ENCODE measurements around the gene JAGN1.
"Not testable (repeated sequence)": the region's sequence is repeated elsewhere in the genome, so short reads cannot be mapped to it uniquely, and the experiment has no call there.

Gene JAGN1

DNA sequence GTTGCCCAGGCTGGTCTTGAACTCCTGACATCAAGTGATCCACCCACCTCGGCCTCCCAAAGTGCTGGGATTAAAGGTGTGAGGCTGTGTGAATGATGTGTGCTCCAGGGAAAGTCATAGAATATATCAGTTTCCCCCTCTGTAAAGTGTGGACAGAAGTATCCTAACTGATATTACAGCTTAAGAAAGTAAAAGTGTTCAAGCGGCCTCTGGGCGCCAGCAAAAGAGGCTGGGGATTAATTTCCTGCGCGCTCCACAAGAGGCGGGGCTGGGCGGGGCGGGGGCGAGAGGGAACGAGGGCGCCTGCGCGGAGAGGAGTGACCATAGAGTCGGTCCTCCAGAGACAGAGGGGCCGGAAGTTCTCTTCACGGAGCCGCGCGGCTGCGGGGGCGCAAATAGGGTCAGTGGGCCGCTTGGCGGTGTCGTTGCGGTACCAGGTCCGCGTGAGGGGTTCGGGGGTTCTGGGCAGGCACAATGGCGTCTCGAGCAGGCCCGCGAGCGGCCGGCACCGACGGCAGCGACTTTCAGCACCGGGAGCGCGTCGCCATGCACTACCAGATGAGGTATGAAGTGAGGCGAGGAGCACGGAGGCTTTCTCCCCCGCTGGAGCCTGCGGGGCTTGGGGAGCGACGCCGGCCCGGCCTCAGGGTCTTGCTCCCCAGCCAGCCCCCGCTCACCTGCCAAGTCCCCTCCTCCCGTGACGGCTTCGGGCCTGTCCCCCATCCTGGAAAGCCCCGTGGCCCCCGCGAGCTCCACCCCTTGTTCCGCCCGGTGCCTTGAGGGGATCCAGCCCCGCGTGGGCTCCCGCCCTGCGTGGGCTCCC lies at the start of gene JAGN1:
TSS of gene JAGN1 (plus strand) at position 362 of the 823 bp plus-strand sequence. CDS start at position 475, 113 bp downstream.
- DNase-seq = peak; percentile 97

DNA sequence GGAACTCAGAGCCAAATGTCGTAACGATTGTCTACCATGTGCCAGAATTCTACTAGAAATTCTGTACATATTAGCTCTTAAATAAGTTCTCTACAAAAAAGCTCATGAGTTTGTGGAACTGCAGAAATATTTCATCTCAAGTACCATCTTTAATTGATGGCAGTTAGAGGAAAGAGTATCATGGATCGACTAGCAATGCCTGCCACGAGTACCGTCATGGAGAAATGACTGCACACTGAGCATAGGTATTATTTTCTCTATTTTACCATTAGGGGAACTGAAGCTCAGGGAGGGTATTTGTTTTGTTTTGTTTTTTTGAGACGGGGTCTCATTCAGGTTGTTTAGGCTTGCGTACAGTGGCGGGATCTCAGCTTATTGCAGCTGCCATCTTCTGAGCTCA lies 49.4 kb upstream of the JAGN1 start:
- DNase-seq = no peak

DNA sequence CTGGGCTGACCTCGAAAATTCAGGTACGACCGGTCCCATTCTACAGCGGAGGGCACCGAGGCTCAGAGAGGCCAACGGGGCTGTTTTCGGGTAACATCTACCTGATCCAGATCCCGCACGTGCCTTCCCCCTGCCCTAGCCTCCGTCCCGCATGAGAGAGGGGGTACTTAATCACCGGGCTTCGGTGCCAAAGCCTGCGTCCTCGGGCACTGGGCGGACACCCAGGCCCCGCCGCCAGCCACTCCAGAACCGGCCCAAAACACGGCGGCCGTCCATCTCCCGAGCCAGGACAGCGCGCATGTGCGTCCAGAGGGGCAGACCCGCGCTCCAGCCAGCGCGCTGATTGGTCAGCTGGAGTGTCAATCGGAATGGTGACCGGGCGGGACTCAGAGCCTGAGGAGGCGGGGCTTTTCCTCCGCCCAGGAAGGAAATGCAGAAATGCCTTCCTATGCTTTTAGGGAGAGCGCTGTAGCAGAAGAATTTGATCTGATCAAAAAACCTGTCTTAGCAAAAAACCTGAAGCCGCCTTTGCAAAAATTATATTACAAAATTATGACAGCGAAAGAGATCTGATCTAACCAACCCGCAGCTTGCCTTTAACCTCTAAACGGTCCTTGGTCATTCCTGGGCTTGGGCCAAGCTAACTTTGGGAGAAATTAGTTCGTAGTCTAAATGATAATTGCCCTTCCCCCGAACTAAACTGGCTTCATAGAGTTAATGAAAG lies 46.5 kb upstream of the JAGN1 start, which contains the start of gene RPUSD3:
TSS of gene RPUSD3 (minus strand) at position 294 of the 724 bp plus-strand sequence. CDS start at position 276, 18 bp downstream.
- peak; percentile 99 for DNase-seq

DNA sequence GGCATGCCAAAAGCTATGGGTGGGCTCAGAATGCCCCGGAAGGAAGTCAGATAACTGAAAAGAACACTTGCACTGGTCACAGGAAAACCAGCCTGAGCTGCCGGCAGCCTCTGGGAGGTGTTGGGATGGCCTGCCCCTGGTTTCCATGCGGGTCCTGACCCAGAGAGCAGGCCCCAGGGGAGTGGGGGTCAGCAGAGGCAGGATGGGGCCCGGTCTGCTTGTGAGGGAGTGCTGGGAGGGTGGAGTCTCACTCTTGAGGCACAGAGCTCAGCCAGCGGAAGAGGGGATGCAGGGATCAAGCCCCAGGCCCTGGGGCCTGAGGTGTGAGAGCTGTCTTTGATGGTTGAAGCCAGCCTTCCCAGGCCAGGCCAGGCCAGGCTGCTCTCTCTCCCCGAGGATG lies 44.2 kb upstream of the JAGN1 start:
- DNase-seq = no peak

DNA sequence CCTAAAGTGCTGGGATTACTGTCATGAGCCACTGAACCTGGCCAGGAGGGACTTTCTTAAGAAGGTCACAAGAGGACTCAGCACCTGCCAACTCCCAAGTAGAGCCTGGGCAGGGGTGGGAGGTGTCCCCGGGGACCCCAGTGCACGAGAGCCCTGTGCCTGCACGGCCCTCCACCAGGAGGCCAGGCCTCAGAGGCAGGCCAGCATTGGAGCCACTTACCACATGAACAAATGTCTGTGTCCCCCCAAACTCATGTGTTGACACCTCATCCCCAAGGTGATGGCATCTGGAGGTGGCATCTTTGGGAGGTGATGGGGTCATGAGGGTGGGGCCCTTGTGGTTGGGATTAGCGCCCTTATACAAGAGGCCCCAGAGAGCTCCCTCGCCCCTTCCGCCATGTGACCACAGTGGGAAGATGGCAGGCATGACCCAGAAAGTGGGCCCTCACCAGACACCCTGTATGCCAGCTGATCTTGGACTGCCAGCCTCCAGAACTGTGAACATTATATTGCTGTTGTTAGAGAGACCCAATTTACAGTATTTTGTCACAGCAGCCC lies 43.4 kb upstream of the JAGN1 start:
- DNase-seq = no peak

DNA sequence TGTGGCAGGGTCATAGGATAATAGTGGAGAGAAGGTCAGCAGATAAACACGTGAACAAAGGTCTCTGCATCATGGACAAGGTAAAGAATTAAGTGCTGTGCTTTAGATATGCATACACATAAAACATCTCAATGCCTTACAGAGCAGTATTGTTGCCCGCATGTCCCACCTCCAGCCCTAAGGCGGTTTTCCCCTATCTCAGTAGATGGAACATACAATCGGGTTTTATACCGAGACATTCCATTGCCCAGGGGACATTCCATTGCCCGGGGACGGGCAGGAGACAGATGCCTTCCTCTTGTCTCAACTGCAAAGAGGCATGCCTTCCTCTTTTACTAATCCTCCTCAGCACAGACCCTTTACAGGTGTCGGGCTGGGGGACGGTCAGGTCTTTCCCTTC lies 42.5 kb upstream of the JAGN1 start:
- DNase-seq = not testable (repeated sequence)

DNA sequence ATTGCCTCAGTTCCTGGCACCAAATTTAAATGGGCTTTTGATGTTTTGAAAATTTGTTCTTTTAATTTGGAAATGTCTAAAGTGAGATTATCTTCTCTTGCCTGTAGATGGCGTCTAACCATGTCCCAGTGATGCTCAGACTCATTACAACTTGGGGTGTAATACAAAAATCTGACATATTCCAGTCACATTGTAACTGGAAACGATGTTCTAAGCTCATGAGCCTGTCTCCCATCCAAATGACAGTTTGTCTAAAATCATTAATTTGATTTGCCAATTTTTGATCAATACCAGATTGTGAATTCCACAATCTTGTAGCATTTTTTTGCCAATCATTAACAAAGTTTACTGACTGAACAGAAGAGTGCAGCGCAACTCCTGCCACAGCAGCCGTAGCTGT lies 41.5 kb upstream of the JAGN1 start:
- not testable (repeated sequence) for DNase-seq

DNA sequence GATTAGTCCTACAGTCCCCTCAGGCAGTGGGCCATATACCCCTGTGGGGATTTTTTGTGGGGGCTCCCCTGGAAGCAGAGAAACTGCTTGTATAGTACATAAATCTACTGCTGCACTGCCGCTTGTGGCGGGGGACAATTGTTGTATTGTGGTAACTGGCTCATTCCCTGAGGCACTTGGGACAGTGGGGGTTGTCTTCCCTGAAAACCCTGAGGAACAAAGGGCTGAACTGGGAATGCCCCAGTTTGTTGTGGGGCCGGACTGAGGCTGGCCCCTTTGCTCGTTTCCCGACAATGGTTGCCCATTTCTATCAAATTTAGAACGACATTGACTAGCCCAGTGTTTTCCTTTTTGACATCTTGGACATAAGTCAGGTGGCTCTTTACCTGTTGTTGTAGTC lies 39.0 kb upstream of the JAGN1 start:
- DNase-seq = not testable (repeated sequence)

DNA sequence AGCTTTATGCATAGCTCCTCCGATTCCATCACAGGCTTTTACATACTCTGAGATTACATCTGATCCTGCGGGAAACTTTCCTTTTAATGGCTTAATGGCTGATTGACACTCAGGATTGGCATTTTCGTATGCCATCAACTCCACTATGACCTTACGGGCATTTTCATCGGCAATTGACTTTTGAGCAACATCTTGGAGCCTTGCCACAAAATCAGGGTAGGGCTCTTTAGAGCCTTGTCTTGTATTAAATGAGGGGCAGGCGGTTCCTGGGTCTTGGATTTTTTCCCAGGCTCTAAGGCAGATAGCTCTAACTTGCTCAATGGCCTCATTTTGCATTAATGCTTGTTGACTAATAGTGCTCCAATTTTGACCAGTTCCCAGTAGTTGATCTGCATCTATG lies 38.5 kb upstream of the JAGN1 start:
- not testable (repeated sequence) for DNase-seq

DNA sequence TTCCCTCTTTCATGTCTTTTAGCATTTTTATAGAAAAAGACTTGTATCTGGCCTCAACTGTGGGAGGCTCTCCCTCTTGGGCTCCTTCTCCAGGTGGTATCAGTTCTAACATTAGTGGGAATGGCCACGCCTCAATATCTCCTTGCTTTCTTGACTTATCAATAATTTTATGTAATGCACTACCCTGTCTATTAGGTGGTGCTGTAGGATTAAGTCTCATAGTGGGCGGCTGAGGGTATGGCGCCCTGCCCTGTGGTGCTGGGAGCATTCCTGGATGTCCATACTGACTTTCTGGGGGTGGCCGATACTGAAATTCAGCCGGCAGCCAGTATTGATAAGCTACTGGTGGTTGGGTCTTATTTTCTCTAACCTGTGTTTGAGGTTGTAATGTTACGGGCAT lies 37.9 kb upstream of the JAGN1 start:
- DNase-seq = no peak

DNA sequence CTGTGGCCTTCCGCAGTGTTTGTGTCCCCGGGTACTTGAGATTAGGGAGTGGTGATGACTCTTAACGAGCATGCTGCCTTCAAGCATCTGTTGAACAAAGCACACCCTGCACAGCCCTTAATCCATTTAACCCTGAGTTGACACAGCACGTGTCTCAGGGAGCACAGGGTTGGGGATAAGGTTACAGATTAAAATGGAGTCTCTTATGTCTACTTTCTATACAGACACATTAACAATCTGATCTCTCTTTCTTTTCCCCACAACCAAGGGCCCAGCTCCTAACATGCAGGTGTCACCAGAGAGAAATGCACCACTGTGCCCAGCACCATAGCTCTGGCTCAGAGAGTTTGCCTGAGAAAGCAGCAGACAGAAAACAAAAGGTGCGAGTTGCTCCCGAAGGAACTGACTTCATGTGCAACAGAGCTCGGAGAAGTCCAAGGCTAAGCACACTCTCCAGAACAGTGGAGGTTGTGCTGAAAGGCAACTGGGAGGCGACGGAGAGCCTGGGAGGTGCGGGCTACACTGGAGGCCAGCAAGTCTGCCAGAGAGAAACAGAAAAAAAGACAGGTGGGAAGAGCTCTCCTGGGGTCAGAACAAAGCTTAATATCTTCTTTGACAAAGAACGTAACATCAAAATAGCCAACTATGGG lies 36.0 kb upstream of the JAGN1 start:
- not testable (repeated sequence) for DNase-seq

DNA sequence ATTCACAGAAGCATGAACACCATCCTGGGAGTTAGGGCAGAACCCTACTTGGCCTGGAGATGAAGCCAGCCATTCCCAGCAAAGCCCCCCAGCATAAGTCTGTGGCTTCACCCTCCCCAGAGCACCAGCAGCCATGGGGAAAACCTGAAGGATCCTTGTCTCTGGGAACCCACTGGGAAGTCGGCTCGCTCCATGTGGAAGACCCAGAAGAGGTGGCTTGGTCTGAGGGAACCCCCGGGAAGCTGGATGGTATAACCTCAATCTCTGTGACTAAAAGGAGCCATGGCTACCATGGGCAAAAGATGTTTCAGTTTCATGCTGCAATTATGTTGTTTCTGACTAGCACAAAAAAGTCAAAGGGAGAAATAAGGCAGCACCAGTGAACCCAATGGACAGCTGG lies 34.8 kb upstream of the JAGN1 start:
- DNase-seq = no peak

DNA sequence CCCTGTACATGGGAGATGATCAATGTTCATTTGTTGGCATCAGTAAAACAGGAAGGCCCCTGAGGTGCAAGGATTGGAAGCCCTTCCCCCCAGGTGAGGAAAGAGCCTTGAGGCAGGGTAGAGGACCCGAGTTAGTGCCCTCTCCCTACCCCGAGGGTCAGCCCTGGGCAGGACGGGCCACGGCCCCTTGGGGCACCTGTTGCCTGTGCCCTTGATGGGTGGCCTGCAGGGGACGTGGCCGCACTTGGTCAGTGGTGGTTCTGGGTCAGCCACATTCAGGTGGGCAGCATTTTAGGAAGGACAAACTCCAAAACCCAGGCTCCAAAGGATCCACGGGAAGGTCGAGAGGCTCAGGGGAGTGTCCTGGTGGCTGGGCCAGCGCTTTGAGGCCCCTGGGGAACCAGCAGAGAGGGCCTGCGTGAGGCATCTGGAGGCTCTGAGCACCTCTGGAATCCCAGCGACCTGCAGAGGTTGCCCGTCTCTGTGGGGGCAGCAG lies 30.8 kb upstream of the JAGN1 start:
- no peak for DNase-seq

DNA sequence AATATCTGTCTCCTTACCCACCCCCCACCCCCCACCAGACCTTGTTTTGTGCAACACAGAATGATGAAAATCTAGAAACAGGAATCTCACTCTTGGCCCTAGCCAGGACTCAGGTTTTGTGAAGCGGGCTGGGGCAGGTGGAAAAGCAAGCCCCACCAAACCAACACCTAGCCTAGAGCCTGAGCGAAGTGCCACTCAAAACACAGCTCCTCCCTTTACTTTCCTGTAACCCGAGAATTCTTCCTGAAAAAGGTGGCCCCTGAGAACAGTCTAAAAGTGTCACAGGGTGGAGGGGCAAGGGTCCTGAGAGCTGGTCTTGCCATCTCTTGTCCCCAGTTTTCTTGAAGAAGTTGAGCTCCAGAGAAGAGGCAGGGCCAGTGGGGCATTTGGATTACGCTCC lies 29.2 kb upstream of the JAGN1 start:
- no peak for DNase-seq

DNA sequence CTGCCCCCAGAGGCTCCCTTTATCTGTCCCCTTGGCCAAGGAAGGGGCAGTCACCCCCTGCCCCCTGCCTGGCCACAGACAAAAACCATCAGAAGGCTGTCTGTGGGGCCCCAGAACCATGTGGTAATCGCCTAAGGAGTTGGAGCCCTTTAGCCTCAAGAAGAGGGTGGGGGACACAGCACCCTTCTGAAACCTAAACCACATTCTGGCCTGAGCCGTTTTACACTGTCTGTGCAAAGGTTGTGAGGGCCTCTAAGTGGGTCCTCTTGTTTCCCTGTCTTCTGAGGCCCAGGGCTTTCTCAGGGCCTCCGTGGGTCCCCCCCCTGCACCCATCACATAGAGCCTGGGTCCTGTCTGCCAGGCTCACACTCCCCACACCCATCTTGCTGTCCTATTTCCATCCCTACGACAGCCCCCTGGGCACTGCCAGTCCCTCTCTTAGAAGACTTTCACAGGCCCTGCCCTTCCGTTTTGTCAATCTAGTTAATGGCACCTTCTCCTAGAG lies 28.7 kb upstream of the JAGN1 start:
- no peak for DNase-seq

DNA sequence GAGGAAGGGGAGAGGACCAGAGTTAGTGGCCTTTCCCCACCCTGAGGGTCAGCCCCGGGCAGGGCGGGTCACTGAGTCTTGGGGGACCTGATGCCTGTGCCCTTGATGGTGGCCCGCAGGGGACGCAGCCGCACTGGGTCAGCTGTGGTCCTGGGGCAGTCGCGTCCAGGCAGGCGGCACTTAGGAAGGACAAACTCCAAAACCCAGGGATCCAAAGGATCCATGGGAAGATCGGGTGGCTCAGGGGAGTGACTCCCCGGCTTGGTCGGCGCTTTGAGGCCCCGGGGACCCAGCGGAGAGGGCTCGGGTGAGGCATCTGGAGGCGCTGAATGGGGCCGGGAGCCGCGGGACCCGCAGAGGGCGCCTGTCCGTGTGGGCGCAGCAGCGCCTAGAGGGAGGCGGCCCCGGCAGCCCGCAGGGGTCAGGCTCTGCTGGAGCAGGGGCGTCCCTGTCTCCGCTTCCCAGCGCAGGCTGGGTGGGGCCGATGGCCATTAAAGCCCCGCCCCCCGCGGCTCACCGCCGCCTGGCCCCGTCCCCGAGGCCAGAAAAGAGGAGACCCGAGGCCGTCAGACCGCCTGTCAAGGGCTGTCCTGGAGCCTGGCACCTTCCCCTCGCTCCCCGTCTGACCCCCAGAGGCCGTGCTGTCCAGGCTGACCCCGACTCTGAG lies 27.9 kb upstream of the JAGN1 start:
- peak; percentile 55 for DNase-seq

DNA sequence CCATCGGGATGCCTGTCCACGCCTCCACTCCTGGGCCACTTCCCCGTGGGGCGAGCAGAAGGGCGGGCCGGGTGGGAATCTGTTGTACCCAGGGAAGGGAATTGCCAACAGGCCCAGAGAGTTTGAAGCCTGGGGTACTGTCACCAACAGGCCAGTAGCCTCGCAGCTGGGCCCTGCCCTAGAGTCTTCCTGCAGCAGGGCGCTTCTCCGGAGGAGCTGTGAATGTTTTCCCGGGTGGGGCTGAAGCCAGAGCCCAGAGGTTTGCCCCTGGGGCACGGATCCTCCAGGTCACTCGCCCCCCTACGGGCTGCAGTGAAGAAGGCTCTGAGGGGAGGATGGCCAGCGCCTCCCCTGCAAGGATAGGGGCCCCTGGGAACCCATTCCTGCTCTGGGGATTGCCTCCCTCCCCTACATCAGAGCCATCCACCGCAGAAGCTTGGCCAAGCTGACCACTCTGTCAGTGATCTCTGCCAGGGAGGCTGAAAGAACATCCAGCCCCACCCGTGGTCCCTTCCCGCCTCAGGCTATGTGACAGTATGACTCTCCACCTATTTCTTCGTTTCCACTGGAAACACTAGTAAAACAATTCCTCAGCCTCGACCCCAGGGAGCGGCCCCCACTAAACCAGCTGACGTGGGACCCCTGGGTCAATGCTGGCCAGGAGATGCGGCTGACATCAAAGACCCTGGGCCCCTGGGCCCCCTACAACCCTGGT lies 27.2 kb upstream of the JAGN1 start:
- no peak for DNase-seq

DNA sequence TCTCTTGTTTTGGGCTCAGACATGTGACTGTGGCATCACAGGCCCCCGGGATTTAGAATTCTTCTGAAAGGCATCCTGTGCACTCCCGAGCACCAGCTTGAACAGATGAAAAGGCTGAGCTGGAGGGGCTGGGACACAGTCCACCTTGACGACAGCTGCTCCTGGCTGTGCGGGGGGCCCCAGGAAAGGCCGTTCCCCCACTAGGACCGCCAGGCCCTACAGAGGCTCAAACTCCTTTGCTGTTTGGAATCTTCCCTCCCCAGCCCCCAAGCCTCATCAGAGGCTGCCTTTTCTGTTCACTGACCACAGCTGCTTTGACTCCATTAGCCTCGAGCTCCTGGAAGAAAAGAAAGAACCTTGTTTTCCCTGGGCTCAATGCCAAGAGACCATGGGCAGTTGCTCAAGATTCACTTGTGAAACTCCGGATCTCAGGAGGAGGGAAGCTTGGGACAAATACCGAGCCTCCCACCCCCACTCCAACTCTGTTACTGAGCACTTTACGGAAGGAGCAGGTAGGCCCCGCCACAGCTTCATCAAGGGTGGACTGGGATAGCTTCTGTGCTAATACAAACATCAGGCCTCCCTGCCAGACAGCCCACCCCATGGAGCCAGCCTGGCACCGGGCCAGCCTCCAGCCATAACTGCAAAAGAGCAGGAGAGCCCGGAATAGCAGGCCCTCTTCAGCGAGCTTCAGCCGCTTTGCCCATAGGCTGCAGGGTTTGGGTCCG lies 26.0 kb upstream of the JAGN1 start:
- no peak for DNase-seq

DNA sequence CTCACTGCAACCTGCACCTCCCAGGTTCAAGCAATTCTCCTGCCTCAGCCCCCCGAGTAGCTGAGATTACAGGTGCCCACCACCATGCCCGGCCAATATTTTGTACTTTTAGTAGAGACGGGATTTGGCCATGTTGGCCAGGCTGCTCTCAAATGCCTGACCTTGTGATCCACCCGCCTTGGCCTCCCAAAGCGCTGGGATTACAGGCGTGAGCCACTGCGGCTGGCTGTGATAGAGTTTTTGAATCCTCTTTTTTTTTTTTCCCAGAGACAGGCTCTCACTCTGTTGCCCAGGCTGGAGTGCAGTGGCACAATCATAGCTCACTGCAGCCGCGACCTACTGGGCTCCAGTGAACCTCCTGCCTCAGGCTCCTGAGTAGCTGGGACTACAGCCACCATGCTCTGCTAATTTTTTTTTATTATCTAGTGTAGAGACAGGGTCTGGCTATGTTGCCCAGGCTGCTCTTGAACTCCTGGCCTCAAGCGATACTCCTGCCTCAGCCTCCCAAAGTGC lies 25.2 kb upstream of the JAGN1 start:
- not testable (repeated sequence) for DNase-seq

DNA sequence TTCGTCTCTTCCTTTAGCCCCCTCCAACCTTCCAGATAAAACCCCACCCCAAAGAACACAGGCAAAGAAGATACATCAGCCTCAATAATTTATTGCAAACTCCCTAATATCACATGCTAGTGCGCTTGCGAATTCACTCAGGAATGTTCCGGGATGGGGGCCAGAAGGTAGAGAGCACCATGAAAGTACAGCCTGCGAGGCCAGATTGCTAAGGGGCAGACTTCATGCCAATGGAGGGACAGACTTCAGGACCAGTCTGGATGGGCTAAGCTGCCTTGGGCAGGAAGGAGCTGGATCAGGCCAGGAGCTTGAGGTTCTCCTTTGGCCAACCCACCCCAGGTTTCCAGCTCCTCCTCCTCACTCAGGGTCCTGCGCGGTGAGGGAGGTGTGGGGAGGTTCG lies 23.8 kb upstream of the JAGN1 start:
- no peak for DNase-seq

DNA sequence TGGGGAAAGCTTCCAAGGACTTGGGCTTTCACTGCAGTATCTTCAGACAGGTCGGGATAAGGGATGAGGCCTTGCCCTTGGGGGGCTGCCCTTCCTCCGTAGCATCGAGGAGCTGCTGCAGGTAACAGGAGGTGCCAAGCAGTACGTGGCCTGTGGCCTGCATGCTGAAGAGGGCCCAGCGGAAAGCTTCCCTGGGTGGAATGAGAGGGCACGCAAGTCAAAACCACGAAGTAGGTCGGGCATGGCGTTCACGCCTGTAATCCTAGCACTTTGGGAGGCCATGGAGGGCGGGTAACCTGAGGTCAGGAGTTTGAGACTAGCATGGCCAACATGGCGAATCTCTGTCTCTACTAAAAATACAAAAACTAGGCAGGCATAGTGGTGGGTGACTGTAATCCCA lies 23.3 kb upstream of the JAGN1 start:
- DNase-seq = no peak
